Activated naive CD4-positive, alpha-beta T cell treated with anti-CD3 and anti-CD28 coated beads for 36 hours (primary cell): ENCODE measurements around the gene B3GAT3. TPM values are rescaled to one million over a fixed set of nuclear protein-coding genes. Genes with fewer than 3 reads are reported as not detected.
A peak's percentile ranks its signal among the peaks of the same experiment; 100 is the strongest.
"Not testable (repeated sequence)": the region's sequence is repeated elsewhere in the genome, so short reads cannot be mapped to it uniquely, and the experiment has no call there.

Experiments used
- CTCF ChIA-PET: fragments of 350-600 bp; sonication (Branson Sonifier 250); formaldehyde crosslinking; loops from one replicate; lab custom pipeline; 2021; ENCODE audit warnings: antibody characterized with exemption; lab: Charles Lee
- DNase-seq: peaks from one replicate; pipeline ENCODE4 v3.0.0-alpha.2; 2020
- H3K27ac Mint-ChIP-seq: one replicate; pipeline ENCODE4 v1.8.0; 2021; ENCODE audit warnings: mild to moderate bottlenecking, mixed read lengths
- H3K27me3 Mint-ChIP-seq: one replicate; pipeline ENCODE4 v1.8.0; 2021; ENCODE audit warnings: low read depth, mixed read lengths
- H3K36me3 Mint-ChIP-seq: one replicate; pipeline ENCODE4 v1.8.0; 2021; ENCODE audit warnings: low read depth, mixed read lengths
- H3K4me1 Mint-ChIP-seq: one replicate; pipeline ENCODE4 v1.8.0; 2021; ENCODE audit warnings: low read depth, mixed read lengths
- H3K4me3 Mint-ChIP-seq: one replicate; pipeline ENCODE4 v1.8.0; 2021; ENCODE audit warnings: mild to moderate bottlenecking, moderate library complexity, mixed read lengths
- H3K9me3 Mint-ChIP-seq: one replicate; pipeline ENCODE4 v1.8.0; 2021; ENCODE audit warnings: mixed read lengths
- intact Hi-C: fragments of 100-400 bp; cut with micrococcal nuclease; formaldehyde crosslinking; loops from one replicate; pipeline ENCODE4 v1.15.1; 2023
- total RNA-seq, 2 experiments: library from RNA; stranded (reverse); gene quantifications; one replicate each; pipeline ENCODE4 v1.2.3, GENCODE V29; 2021

Gene B3GAT3
- total RNA-seq, 2 experiments from 2014 or later: 43.1 to 45.7 TPM

DNA sequence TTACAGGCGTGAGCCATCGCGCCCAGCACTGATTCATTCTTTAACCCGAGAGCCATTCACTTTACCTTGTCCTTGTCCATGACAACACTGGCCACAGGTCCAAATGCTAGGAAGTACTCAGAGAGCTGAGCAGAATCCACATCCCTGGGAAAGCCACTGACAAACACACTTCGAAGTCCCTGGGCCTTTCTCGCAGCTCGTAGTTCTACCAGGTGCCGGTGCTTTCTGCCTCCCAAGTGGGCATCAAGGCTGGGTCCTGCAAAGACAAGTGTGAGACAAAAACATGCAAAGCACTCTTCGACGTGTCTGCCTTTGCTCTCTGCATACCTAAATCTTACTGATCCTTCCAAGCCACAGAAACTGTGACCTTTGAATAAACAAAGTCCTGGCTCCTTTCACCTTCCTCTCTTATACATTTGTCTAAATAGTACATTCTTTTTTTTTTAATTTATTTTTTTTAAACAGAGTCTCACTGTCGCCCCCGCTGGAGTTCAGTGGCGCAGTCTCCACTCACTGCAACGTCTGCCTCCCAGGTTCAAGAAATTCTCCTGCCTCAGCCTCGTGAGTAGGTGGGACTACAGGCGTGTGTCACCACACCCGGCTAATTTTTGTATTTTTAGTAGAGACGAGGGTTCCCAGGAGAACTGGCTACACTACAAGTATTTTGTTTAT, 32.7 kb downstream of the B3GAT3 start:
- Mint-ChIP-seq H3K27ac (no peak overlapping the region), H3K4me3 (no peak overlapping the region), H3K9me3 (no peaks in the 10 kb centered on the region), H3K27me3 (no peaks in the 10 kb centered on the region), H3K36me3 (peaks cover 32% of the 10 kb centered on the region), H3K4me1 (peaks cover 50% of the 10 kb centered on the region)
- CTCF ChIA-PET: interaction anchor here (0.5 to 1.0 kb wide), 4 partner anchors 24 to 637 kb away, joined by 3 to 5 read pairs (median 4); no protein-coding TSS in a partner anchor
- intact Hi-C loops: no loop called here
- peak; percentile 32 for DNase-seq

DNA sequence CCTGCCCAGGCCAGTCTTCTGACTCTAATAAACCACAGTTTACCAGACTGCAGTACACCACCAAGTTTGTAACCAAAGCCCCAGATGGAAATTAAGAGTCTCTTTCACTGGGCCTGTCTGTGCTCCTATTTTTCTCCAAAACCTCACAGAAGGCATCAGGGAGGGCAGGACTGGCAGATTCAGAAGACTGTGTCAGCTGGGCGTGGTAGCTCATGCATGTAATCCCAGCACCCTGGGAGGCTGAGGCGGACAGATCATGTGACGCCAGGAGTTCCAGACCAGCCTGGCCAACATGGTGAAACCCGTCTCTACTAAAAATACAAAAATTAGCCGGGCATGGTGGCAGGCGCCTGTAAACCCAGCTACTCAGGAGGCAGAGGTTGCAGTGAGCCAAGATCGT, 36.4 kb downstream of the B3GAT3 start:
- intact Hi-C loops, H3K9me3 Mint-ChIP-seq, H3K27ac Mint-ChIP-seq, DNase-seq, H3K27me3 Mint-ChIP-seq, H3K4me3 Mint-ChIP-seq: not testable (repeated sequence)
- peaks cover 23% of the 10 kb centered on the region for H3K36me3 Mint-ChIP-seq
- CTCF ChIA-PET: interaction anchor here (1.1 to 1.2 kb wide), 2 partner anchors 10 to 80 kb away, joined by 3 to 4 read pairs; partner anchors contain the start of genes C11orf98 and CSKMT
- peaks cover 25% of the 10 kb centered on the region for H3K4me1 Mint-ChIP-seq

GRCh38 chr11:62581735-62582134, 40.1 kb downstream of the B3GAT3 start:
- CTCF ChIA-PET, H3K9me3 Mint-ChIP-seq, intact Hi-C loops, H3K27me3 Mint-ChIP-seq, H3K4me3 Mint-ChIP-seq, DNase-seq, H3K27ac Mint-ChIP-seq, H3K4me1 Mint-ChIP-seq: not testable (repeated sequence)
- peaks cover 20% of the 10 kb centered on the region for H3K36me3 Mint-ChIP-seq

- H3K27ac Mint-ChIP-seq: peak overlapping the region; percentile 50
- intact Hi-C loops: no loop called here
- H3K36me3 Mint-ChIP-seq: peaks cover 20% of the 10 kb centered on the region
- CTCF ChIA-PET: no interaction called here
- H3K27me3 Mint-ChIP-seq: no peaks in the 10 kb centered on the region
- peaks cover 4% of the 10 kb centered on the region for H3K4me1 Mint-ChIP-seq
- no peak overlapping the region for H3K4me3 Mint-ChIP-seq
- H3K9me3 Mint-ChIP-seq: no peaks in the 10 kb centered on the region
- no peak for DNase-seq
Observed at GRCh38 chr11:62580959-62581715, 40.6 kb downstream of the B3GAT3 start.

- CTCF ChIA-PET: interaction anchor here (1.8 kb wide), 1 partner anchor 37 kb away, joined by 7 read pairs; no protein-coding TSS in a partner anchor
- H3K27me3 Mint-ChIP-seq: no peaks in the 10 kb centered on the region
- H3K4me1 Mint-ChIP-seq: peaks cover 11% of the 10 kb centered on the region
- no peak overlapping the region for H3K4me3 Mint-ChIP-seq
- intact Hi-C loops: no loop called here
- no peak for DNase-seq
- no peaks in the 10 kb centered on the region for H3K9me3 Mint-ChIP-seq
- H3K27ac Mint-ChIP-seq: no peak overlapping the region
- H3K36me3 Mint-ChIP-seq: peaks cover 24% of the 10 kb centered on the region
Observed at GRCh38 chr11:62579252-62579651, 42.5 kb downstream of the B3GAT3 start.

GRCh38 chr11:62578541-62578940, 43.2 kb downstream of the B3GAT3 start:
- Mint-ChIP-seq H3K4me3 (no peak overlapping the region), H3K27ac (no peak overlapping the region), H3K4me1 (peaks cover 11% of the 10 kb centered on the region), H3K36me3 (peaks cover 27% of the 10 kb centered on the region), H3K27me3 (no peaks in the 10 kb centered on the region), H3K9me3 (no peaks in the 10 kb centered on the region)
- intact Hi-C loops: no loop called here
- CTCF ChIA-PET: interaction anchor here (1.8 kb wide), 1 partner anchor 36 kb away, joined by 7 read pairs; no protein-coding TSS in a partner anchor
- no peak for DNase-seq

- peak overlapping the region; percentile 6 for H3K27ac Mint-ChIP-seq
- intact Hi-C loops: no loop called here
- H3K36me3 Mint-ChIP-seq: peaks cover 39% of the 10 kb centered on the region
- peaks cover 20% of the 10 kb centered on the region for H3K4me1 Mint-ChIP-seq
- H3K9me3 Mint-ChIP-seq: no peaks in the 10 kb centered on the region
- no peaks in the 10 kb centered on the region for H3K27me3 Mint-ChIP-seq
- DNase-seq: no peak
- H3K4me3 Mint-ChIP-seq: no peak overlapping the region
- CTCF ChIA-PET: interaction anchor here (0.7 kb wide), 1 partner anchor 41 kb away, joined by 4 read pairs; no protein-coding TSS in a partner anchor
Observed at GRCh38 chr11:62577046-62577714, 44.6 kb downstream of the B3GAT3 start.

DNA sequence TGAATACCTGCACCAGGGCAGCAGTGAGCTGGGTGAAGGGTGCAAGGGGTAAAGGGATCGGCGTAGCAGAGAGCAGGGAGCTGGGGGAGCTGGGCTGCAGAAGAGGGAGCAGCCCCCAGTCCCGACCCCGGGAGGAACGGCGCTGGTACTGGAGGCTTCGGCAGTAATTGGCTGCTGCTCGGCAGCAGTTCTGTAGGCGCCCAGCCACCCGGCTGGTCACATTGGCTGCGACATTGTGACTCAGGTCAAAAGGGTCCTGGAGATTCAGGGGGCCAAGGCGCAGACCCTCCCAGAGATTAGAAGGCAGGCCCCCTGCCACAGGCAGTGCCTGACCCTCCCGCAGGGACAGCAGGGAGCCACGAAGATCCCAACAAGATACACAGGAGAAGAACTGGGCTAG, 45.9 kb downstream of the B3GAT3 start:
- Mint-ChIP-seq H3K4me1 (peaks cover 30% of the 10 kb centered on the region), H3K36me3 (peaks cover 50% of the 10 kb centered on the region), H3K27me3 (no peaks in the 10 kb centered on the region), H3K9me3 (no peaks in the 10 kb centered on the region), H3K4me3 (peak overlapping the region; percentile 95), H3K27ac (peak overlapping the region; percentile 62)
- intact Hi-C loops: loop anchor here (2.0 kb wide), 1 partner anchor 71 kb away; the partner anchor contains the start of gene GANAB
- CTCF ChIA-PET: no interaction called here
- no peak for DNase-seq

GRCh38 chr11:62575156-62575555, 46.6 kb downstream of the B3GAT3 start:
- intact Hi-C loops: loop anchor here (2.0 kb wide), 1 partner anchor 72 kb away; the partner anchor contains the start of gene GANAB
- DNase-seq: no peak
- H3K27ac Mint-ChIP-seq: peak overlapping the region; percentile 97
- H3K36me3 Mint-ChIP-seq: peaks cover 55% of the 10 kb centered on the region
- H3K27me3 Mint-ChIP-seq: no peaks in the 10 kb centered on the region
- peak overlapping the region; percentile 95 for H3K4me3 Mint-ChIP-seq
- H3K9me3 Mint-ChIP-seq: no peaks in the 10 kb centered on the region
- CTCF ChIA-PET: interaction anchor here (0.9 to 2.0 kb wide), 5 partner anchors 10 to 180 kb away, joined by 4 to 11 read pairs (median 5); partner anchors contain the start of gene TUT1
- H3K4me1 Mint-ChIP-seq: peaks cover 36% of the 10 kb centered on the region

- Mint-ChIP-seq H3K4me1 (peaks cover 42% of the 10 kb centered on the region), H3K9me3 (no peaks in the 10 kb centered on the region), H3K4me3 (peak overlapping the region; percentile 95), H3K27me3 (no peaks in the 10 kb centered on the region), H3K36me3 (peaks cover 60% of the 10 kb centered on the region), H3K27ac (peak overlapping the region; percentile 97)
- intact Hi-C loops: loop anchor here (1.0 to 5.0 kb wide), 7 partner anchors 17 to 268 kb away; partner anchors contain the start of genes GANAB, HNRNPUL2 and TUT1
- DNase-seq: peak; percentile 37
- CTCF ChIA-PET: interaction anchor here (0.9 to 2.7 kb wide), 8 partner anchors 10 to 180 kb away, joined by 4 to 11 read pairs (median 6); partner anchors contain the start of gene TUT1
Observed at GRCh38 chr11:62574363-62575071, 47.3 kb downstream of the B3GAT3 start.

GRCh38 chr11:62573592-62574362, 48.0 kb downstream of the B3GAT3 start, which contains the start of gene EEF1G:
Gene EEF1G (minus strand): TSS chr11:62573891. CDS start chr11:62573842, 49 bp downstream.
- H3K27ac Mint-ChIP-seq: peak within 1 kb of the TSS; percentile 97
- H3K4me3 Mint-ChIP-seq: peak within 1 kb of the TSS; percentile 95
- intact Hi-C loops: loop anchor here (1.0 to 5.0 kb wide), 8 partner anchors 13 to 269 kb away; partner anchors contain the start of genes GANAB, HNRNPUL2 and TUT1
- DNase-seq: peak; percentile 99
- H3K9me3 Mint-ChIP-seq: no peaks in the 10 kb centered on the region
- H3K4me1 Mint-ChIP-seq: peaks cover 44% of the 10 kb centered on the region
- CTCF ChIA-PET: interaction anchor here (0.6 to 2.7 kb wide), 6 partner anchors 13 to 179 kb away, joined by 3 to 11 read pairs (median 6); partner anchors contain the start of gene TUT1
- H3K27me3 Mint-ChIP-seq: no peaks in the 10 kb centered on the region
- H3K36me3 Mint-ChIP-seq: peaks cover 63% of the 10 kb centered on the region
